ENCODE measurements around the gene CAPN7.

The CAPN7 gene

GRCh38 chr3:15290736-15291135 is 84.7 kb downstream of the CAPN7 start:
- no peak overlapping the region for H3K9ac ChIP-seq (ENCODE audit: low read length)
- no peak overlapping the region for H3K4me3 ChIP-seq (ENCODE audit: low read length)
- H3K4me2 ChIP-seq (ENCODE audit: low read depth, low read length): no peak overlapping the region; the same call in 1 of the 2 replicates
- TF ChIP-seq EZH2 (optimal IDR thresholded peaks at IDR 0.05; ENCODE audit: low read depth, low read length) (no peak), CTCF (IDR thresholded peaks at IDR 0.05; ENCODE audit: low read length) (no peak), EZH2phosphoT487 (IDR thresholded peaks at IDR 0.05; ENCODE audit: low read length) (no peak)
- H3F3A ChIP-seq (ENCODE audit: insufficient read depth, low read length): peaks cover 20% of the 10 kb centered on the region
- peaks cover 21% of the 10 kb centered on the region for H3K4me1 ChIP-seq (ENCODE audit: low read length)
- H3K79me2 ChIP-seq (ENCODE audit: low read length): no peaks in the 10 kb centered on the region
- no peaks in the 10 kb centered on the region for H3K36me3 ChIP-seq (replicated peaks; ENCODE audit: insufficient read depth, low read length)
- no peak overlapping the region for H2AFZ ChIP-seq (ENCODE audit: low read length)
- DNase-seq: no peak
- H3K9me2 ChIP-seq (replicated peaks; ENCODE audit: insufficient read depth, low read length): no peaks in the 10 kb centered on the region
- H4K20me1 ChIP-seq (ENCODE audit: insufficient read depth, low read length): no peaks in the 10 kb centered on the region
- no peaks in the 10 kb centered on the region for H3K9me3 ChIP-seq (replicated peaks; ENCODE audit: insufficient read depth, low read length)
- peak overlapping the region; percentile 87; the same call in 1 of the 2 replicates for H3K27ac ChIP-seq (ENCODE audit: low read length)
- no peaks in the 10 kb centered on the region for H3K27me3 ChIP-seq (replicated peaks; ENCODE audit: insufficient read depth, low read length)

GRCh38 chr3:15291589-15292541 is 85.8 kb downstream of the CAPN7 start:
- Histone ChIP-seq H3K4me3 (ENCODE audit: low read length) (peak overlapping the region; percentile 48), H3K27ac (ENCODE audit: low read length) (peak overlapping the region; percentile 87)

GRCh38 chr3:15292765-15293522 is 86.9 kb downstream of the CAPN7 start:
- H3K27me3 ChIP-seq (replicated peaks; ENCODE audit: insufficient read depth, low read length): no peaks in the 10 kb centered on the region
- no peaks in the 10 kb centered on the region for H3K79me2 ChIP-seq (ENCODE audit: low read length)
- TF ChIP-seq EZH2 (optimal IDR thresholded peaks at IDR 0.05; ENCODE audit: low read depth, low read length) (no peak), EZH2phosphoT487 (IDR thresholded peaks at IDR 0.05; ENCODE audit: low read length) (no peak), CTCF (IDR thresholded peaks at IDR 0.05; ENCODE audit: low read length) (no peak)
- no peak for DNase-seq
- H3K36me3 ChIP-seq (replicated peaks; ENCODE audit: insufficient read depth, low read length): no peaks in the 10 kb centered on the region
- H3F3A ChIP-seq (ENCODE audit: insufficient read depth, low read length): peaks cover 20% of the 10 kb centered on the region
- no peaks in the 10 kb centered on the region for H4K20me1 ChIP-seq (ENCODE audit: insufficient read depth, low read length)
- H2AFZ ChIP-seq (ENCODE audit: low read length): no peak overlapping the region
- peaks cover 21% of the 10 kb centered on the region for H3K4me1 ChIP-seq (ENCODE audit: low read length)
- no peaks in the 10 kb centered on the region for H3K9me3 ChIP-seq (replicated peaks; ENCODE audit: insufficient read depth, low read length)
- no peaks in the 10 kb centered on the region for H3K9me2 ChIP-seq (replicated peaks; ENCODE audit: insufficient read depth, low read length)
- H3K9ac ChIP-seq (ENCODE audit: low read length): no peak overlapping the region
- no peak overlapping the region for H3K4me3 ChIP-seq (ENCODE audit: low read length)
- peak overlapping the region; percentile 87; the same call in 1 of the 2 replicates for H3K27ac ChIP-seq (ENCODE audit: low read length)
- H3K4me2 ChIP-seq (ENCODE audit: low read depth, low read length): no peak overlapping the region

More at GRCh38 chr3:15291589-15292541, 85.8 kb downstream of the CAPN7 start:
- no peaks in the 10 kb centered on the region for H3K9me3 ChIP-seq (replicated peaks; ENCODE audit: insufficient read depth, low read length)
- H3K9ac ChIP-seq (ENCODE audit: low read length): peak overlapping the region; percentile 49; the same call in 1 of the 2 replicates
- H2AFZ ChIP-seq (ENCODE audit: low read length): peak overlapping the region; percentile 55
- no peaks in the 10 kb centered on the region for H3K9me2 ChIP-seq (replicated peaks; ENCODE audit: insufficient read depth, low read length)
- H3K79me2 ChIP-seq (ENCODE audit: low read length): no peaks in the 10 kb centered on the region
- H4K20me1 ChIP-seq (ENCODE audit: insufficient read depth, low read length): no peaks in the 10 kb centered on the region
- TF ChIP-seq EZH2phosphoT487 (IDR thresholded peaks at IDR 0.05; ENCODE audit: low read length) (no peak), CTCF (IDR thresholded peaks at IDR 0.05; ENCODE audit: low read length) (no peak), EZH2 (optimal IDR thresholded peaks at IDR 0.05; ENCODE audit: low read depth, low read length) (no peak)
- H3K4me2 ChIP-seq (ENCODE audit: low read depth, low read length): peak overlapping the region; percentile 90
- H3K27me3 ChIP-seq (replicated peaks; ENCODE audit: insufficient read depth, low read length): no peaks in the 10 kb centered on the region
- peak; percentile 81 for DNase-seq
- H3K36me3 ChIP-seq (replicated peaks; ENCODE audit: insufficient read depth, low read length): no peaks in the 10 kb centered on the region
- H3K4me1 ChIP-seq (ENCODE audit: low read length): peaks cover 21% of the 10 kb centered on the region
- peaks cover 20% of the 10 kb centered on the region for H3F3A ChIP-seq (ENCODE audit: insufficient read depth, low read length)
